ENCODE data around the gene WNT10A. TPM values are rescaled to one million over a fixed set of nuclear protein-coding genes. Genes with fewer than 3 reads are reported as not detected.

Gene WNT10A
- total and polyA plus RNA-seq, 2 of the 8 experiments (the other 6 are each of a cell fraction or from before 2014, with no cell fraction given) = 0.05 TPM; not detected in 1

GRCh38 chr2:218880102-218880858 lies at the start of gene WNT10A (continued):
- TF ChIP-seq JUND (IDR thresholded peaks at IDR 0.05; ENCODE audit: low read length) (no peak), JUN (IDR thresholded peaks at IDR 0.05; ENCODE audit: low read depth, low read length) (no peak), ZNF274 (IDR thresholded peaks at IDR 0.05; ENCODE audit: borderline replicate concordance, extremely low read depth, low read length) (no peak), RNF2 (IDR thresholded peaks at IDR 0.05; ENCODE audit: borderline replicate concordance, low read depth, low read length, missing control alignments, poor library complexity, severe bottlenecking) (peak; percentile 12), MAFK (IDR thresholded peaks at IDR 0.05; ENCODE audit: low read depth, low read length) (no peak), BACH1 (IDR thresholded peaks at IDR 0.05; ENCODE audit: low read length) (no peak)

Data from H1 (cell line).